HG03280 (cell line): Measurements from ENCODE around the gene ZNF385C.
A peak's percentile ranks its signal among the peaks of the same experiment; 100 is the strongest.

ENCODE experiments used
- ATAC-seq: cut with Tn5 transposase; IDR thresholded peaks from one replicate; pipeline ENCODE4 v1.9.1; 2021; ENCODE audit warnings: mild to moderate bottlenecking, moderate library complexity; ENCODE audit not compliant: unreplicated experiment

Gene ZNF385C

GRCh38 chr17:42107597-42108576 lies 9.6 kb upstream of the ZNF385C start:
- ATAC-seq: peak; percentile 73

DNA sequence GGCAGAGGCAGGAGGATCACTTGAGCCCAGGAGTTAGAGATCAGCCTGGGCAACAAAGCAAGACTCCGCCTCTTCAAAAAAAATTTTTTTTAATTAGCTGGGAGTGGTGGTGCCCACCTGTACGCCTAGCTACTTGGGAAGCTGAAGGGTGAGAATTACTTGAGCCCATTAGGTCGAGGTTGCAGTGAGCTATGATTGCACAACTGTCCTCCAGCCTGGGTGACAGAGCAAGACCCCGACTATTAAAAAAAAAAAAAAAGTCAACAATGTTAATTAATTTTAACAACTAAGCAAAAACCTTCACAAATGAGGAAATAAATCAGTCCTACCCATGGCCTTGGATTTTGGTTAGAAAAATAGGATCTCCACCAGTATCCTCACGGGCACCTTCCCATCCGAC lies 8.9 kb upstream of the ZNF385C start:
- ATAC-seq: no peak

GRCh38 chr17:42106009-42106408 lies 7.7 kb upstream of the ZNF385C start:
- no peak for ATAC-seq

DNA sequence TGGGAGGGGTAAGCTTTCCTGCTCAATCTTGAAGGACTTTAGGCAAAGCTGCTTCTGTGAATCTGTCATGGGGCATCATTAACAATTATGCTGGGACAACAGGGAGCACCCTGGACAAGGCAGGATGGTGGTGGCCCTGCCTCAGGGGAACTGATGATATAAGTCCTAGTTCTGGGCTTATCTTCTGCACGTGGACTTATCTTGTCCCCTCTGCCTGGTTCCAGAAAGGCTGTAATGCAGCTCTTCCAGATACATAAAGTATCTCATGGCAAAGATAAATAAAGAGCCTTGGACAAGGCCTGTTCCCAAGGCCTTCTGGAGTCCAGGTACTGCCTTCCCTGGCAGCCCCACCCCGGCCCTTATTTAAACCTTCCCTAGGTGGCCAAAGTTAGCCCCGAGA lies 6.0 kb upstream of the ZNF385C start:
- ATAC-seq: no peak

DNA sequence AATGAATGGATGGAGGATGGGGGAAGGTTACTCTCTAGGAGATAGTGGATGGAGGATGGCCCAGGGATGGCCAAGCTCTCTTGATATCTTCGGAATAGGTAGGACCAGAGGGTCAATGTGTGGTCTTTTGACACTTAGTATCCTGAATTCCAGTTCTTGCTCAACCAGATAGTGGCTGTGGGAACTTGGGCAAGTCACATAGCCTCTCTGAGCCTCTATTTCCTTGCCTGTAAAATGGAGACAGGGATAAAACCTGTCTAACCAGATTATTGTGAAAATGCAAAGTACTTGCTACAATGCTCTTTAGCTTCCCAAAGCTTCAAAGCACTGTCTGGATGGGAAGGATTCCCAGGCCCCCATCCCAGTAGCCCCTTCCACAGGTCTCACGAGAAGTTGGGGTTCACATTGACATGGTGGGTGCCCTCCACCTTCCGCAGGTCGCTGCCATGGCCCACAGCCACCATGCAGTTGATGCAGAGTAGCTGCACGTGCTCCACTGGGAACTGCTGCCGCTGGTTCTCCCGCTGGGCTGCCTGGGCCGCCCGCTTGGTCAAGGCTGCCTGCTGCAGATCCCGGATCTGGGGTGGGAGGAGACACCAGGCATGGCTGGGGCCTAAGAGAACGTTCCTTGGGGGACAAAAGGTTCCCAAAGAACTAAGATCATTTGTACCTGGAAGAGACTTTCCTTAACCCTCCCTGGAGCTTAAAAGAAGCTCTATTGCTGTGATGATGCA lies 5.1 kb upstream of the ZNF385C start:
- ATAC-seq: no peak

DNA sequence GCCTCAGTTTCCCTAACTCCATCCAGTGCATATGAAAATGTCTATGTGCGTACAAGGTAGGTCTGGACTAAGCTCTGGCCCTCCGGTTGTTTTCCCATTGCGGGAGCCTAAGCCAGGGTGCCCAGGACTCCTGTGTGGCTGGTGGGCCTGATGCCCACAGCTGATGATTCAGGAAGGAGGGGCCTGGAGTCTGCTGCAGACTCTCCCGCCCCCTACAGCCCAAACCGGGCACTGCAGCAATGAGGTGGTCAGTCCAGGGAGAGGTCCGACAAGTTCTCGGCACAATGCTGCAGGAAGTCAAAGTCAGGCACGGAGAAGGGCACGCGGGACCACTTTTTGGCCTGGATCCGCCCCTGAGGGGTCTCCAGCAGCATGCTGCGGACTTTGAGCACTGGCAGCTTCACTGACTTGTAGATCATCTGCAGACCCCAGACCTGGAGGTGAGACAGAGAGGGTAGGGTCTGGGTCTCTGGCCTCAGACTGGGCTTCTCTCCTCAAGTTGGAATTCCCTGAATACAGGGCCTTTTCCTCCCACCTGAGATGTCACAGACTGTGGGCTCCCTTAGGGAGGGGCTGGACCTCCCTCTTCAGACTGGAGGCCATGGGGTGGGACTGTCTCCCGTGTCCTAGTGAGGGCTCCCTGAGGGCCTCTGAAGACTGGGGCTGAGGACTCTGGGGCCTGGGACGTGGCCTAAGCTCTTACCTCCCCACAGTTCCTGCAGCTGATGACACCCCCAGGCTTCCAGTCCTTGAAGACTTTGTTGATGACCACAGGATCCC lies 3.4 kb upstream of the ZNF385C start:
- no peak for ATAC-seq

DNA sequence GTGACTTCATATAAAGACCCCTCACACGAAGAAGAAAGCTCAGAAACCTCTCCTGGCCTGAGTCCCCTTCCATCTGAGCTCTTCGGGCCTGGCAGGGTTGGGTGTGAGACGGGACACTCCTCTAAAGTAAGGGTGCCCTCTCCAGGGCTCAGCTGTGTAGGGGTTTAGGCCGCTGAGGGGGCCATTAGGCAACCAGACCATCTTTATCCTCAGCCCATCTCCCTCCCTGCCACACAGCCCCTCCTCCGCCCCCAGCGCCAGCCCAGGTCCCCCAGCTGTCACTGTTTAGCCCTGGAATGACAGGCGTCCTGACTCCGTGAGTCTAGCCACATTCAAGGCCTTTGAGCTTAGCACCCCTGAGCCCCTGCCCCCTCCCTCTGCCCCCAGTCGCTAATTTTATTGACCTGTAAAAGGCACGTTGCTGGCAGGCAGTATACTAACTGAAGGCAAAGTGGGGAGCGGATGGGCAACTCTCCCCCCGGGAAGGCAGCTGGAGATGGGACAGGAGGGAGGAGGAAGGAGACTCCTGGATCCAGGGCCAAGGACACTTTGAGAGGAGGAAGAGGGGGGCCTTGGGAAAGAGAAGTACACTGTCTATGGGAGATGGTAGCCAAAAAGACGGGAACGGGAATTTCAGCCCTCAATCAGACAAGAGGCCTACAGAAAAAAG lies 592 bp upstream of the ZNF385C start:
- ATAC-seq: no peak

- no peak for ATAC-seq
These were observed 1.7 kb downstream of the ZNF385C start for GRCh38 chr17:42096360-42097111.

DNA sequence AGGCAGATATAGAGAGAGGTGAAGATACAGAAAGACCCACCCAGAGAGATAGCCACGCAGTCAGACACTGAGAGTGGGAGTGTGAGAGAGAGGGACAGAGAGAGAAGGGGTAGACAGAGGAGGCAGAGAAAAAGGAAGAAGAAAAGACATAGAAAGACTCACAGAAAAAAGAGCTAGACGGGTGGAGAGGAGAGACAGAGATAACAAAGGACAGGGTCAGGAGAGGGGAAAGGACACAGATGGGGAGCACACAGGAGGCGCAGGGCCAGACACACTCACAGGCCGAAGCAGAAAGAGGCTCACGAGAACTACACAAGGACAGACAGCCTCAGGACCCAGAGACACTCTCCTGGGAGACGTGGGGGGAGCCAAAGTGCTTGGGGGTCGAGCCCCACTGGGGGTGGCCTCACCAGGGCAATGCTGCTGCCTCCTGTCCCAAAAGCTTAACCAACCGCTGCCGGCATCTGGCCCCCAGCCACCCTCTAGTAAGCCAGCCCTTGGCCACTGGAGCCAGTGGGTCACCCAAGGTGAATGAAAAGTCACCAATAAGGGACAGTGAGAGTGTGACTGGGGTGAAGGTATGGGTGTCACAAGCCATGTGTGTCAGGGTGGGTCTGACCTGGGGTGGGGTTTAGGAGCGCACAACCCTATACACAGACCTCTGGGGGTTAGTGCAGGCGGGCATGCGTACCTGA lies 3.8 kb downstream of the ZNF385C start:
- no peak for ATAC-seq

DNA sequence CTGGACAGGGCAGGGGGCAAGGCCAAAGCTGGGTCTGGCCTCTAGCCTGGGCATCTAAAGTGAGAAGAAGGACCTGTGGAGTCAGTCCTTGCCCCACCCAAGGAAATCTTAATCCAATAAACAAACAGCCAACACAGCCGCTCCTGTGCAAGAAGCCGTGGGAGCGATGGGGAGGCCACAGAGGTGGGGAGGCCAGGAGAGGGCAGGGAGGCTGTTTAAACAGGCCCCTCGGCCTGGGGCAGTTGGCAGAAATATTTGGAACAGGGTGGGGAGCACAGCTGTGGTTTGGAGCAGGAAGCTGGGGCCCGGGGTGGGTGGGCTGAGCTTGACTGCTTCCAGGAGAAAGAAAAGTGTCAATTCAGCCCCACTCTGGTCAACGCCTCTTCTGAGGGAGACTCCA lies 5.3 kb downstream of the ZNF385C start:
- ATAC-seq: no peak

GRCh38 chr17:42090964-42091790 lies 7.1 kb downstream of the ZNF385C start:
- ATAC-seq: no peak

- ATAC-seq: no peak
These were observed 9.5 kb downstream of the ZNF385C start for GRCh38 chr17:42088736-42089135.

DNA sequence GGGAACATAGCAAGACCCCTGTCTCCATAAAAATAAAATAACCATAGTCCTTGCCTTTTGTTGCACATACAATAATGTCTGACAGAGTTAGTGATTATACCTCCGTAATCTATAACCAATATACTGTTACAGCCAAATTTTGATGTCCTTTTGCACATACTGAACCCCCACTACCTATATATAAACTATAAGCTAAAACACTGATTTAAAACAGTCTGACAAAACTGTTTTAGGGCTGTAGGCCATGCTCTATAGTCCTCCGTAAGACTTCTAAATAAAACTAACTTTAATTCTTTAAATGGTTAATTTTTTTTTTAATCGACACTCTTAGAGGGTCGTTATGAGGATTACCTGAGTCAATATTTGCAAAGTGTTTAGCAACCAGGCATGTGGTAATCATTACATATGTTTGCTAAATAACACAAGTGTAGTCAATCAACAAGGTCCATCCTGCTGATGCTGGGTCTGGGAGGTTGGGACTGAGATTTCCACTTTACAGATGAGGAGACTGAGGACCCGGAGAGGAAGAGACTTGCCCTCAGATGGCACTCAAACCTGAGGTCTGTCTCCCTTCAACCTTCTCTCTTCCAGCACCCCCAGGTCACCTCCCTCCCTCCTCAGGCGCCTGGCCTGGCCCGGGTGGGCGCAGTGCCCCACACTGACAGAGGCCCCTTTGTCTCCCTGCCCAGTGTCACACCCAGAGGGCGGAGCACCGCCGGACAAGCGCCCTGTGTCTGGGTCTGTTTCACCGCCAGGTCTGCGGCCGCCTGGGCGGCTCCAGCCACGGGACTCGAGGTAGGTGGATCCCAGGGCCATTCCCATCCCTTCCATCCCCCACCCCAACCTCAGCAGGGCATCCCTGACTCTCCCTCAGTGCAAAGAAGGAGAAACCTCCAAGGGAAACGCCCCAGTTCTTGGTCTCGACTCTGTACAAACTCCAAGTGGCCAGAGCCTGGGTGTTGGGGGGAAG lies 10.3 kb downstream of the ZNF385C start:
- ATAC-seq: no peak

DNA sequence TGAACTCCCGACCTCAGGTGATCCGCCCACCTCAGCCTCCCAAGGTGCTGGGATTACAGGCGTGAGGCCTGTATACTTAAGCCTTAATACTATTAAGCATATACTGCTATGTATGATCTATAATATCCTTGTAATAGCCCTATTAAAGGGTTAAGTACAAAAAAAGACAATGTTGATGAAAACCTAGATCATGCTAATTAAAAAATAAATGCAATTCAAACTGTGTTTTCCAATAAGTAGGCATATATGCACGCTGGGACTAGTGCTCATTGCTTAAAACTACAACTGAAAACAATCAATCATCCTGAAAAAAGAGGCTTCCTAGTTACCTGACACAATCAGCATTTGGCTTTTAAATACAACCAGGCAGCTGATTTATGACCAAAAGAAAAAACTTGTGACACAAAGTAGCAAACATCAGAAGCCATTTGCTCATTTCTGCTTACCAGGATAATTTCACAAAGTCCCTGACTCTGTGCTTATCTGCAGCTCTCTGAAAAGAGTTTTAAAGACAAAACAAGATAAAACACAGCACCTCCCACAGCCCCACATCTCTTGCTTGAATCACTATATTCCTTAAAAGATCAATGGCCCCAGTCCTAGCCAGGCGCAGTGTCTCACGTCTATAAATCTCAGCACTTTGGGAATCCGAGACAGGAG lies 11.1 kb downstream of the ZNF385C start:
- ATAC-seq: no peak

GRCh38 chr17:42081516-42082129 lies 16.6 kb downstream of the ZNF385C start:
- no peak for ATAC-seq

DNA sequence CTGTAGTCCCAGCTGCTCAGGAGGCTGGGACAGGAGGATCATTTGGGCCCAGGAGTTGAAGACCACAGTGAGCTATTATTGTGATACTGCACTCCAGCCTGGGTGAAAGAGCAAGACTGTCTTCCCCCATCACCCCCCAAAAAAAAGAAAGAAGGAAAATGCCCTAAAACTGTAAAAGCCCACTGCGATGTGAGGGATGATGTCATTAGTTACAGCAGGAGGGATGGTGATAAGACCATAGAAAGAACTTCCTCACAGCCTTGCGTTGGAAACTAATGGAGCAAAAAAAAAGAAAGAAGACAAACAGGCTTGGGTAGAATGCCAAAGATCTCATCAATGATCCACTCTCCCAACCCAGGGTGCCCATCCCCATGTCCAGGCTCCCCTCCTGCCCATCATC lies 18.7 kb downstream of the ZNF385C start:
- ATAC-seq: no peak
